Thymus (tissue), 11 donors: ENCODE results near the gene UNC80. TPM values are rescaled to one million over a fixed set of nuclear protein-coding genes. Genes with fewer than 3 reads are reported as not detected.
"Not testable (repeated sequence)": the region's sequence is repeated elsewhere in the genome, so short reads cannot be mapped to it uniquely, and the experiment has no call there.

Source experiments
- DNase-seq, 9 donors: peaks; one replicate each; pipeline ENCODE4 v3.0.0-alpha.2; 2013; ENCODE audit warnings: low spot score in 9 of 9, low read depth in 6 of 9, missing footprints in 1 of 9
- H3K27ac ChIP-seq, 2 donors: one replicate each; pipeline ENCODE4 v1.5.1; 2013; ENCODE audit warnings: control low read depth in 1 of 2, low read depth in 1 of 2, low read length in 1 of 2, mild to moderate bottlenecking in 1 of 2, moderate library complexity in 1 of 2
- H3K27me3 ChIP-seq, 2 donors: one replicate each; pipeline ENCODE4 v1.5.1; 2013; ENCODE audit warnings: low read length in 1 of 2; ENCODE audit not compliant: control insufficient read depth in 2 of 2, insufficient read depth in 1 of 2
- H3K36me3 ChIP-seq, 2 donors: one replicate each; pipeline ENCODE4 v1.5.1; 2013; ENCODE audit warnings: low read length in 1 of 2, mild to moderate bottlenecking in 1 of 2, moderate library complexity in 1 of 2; ENCODE audit not compliant: control insufficient read depth in 2 of 2, insufficient read depth in 2 of 2
- H3K4me1 ChIP-seq, 2 donors: one replicate each; pipeline ENCODE4 v1.5.1; 2013; ENCODE audit warnings: low read length in 2 of 2; ENCODE audit not compliant: control insufficient read depth in 2 of 2, insufficient read depth in 2 of 2
- H3K4me3 ChIP-seq, 2 donors: one replicate each; pipeline ENCODE4 v1.5.1; 2013; ENCODE audit warnings: low read length in 2 of 2, control low read depth in 1 of 2, mild to moderate bottlenecking in 1 of 2
- H3K9me3 ChIP-seq, 2 donors: one replicate each; pipeline ENCODE4 v1.5.1; 2013; ENCODE audit warnings: low read length in 1 of 2, mild to moderate bottlenecking in 1 of 2; ENCODE audit not compliant: control insufficient read depth in 2 of 2, insufficient read depth in 1 of 2
- WGBS: extraction: QIAGEN DNeasy Blood & Tissue Kit; methylation state at CpG from one replicate; pipeline ENCODE4 v1.1.7; 2013; 5-methylcytosine and 5-hydroxymethylcytosine counted together
- polyA plus RNA-seq: library from polyadenylated mRNA; stranded (reverse); fragments of 200-250 nt; gene quantifications from one replicate; pipeline ENCODE4 v1.2.3, GENCODE V29; 2013
- total RNA-seq: library from RNA; stranded (reverse); fragments of 120-200 nt; gene quantifications from one replicate; pipeline ENCODE4 v1.2.4, GENCODE V29; 2013
- donor health status: healthy.

UNC80 gene
- total and polyA plus RNA-seq, 2 donors = 0.38 to 0.62 TPM

DNA sequence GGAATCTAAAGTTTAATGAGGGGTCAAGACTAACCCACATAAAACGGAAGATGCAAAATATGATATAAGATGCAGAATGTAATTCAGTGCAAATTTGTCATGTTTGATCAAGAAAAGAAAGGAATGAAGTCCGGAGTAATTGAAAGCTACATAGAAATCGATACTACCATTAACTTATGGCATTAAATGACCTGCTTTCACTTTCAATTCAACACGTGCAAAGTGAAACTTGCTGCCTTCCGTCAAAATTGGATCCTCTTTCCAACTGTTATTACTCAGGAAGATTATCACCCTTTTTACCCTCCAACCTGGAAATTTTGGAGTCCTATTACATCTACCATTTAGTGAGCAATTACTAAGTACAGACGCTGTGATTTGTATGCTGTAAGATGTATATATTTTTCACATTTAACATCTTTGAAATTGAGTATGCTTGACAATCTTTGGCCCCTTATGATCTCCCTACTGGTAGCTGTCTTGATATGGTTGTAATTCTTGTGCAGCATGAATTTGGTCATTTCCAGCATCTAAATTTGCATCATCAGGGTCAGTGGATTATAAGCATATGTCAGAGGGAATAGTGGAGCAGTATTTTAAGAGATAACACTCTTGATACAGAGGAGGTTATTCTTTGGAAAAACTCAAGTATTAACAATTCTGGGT, 18.6 kb downstream of the UNC80 start:
- no peak overlapping the region for H3K4me3 ChIP-seq
- H3K4me1 ChIP-seq = no peaks in the 10 kb centered on the region
- no peaks in the 10 kb centered on the region for H3K9me3 ChIP-seq
- H3K27ac ChIP-seq = no peak overlapping the region
- DNase-seq = no peak
- H3K36me3 ChIP-seq = no peaks in the 10 kb centered on the region
- WGBS = 71% methylated on average over 6 of the region's 6 CpGs
- no peaks in the 10 kb centered on the region for H3K27me3 ChIP-seq

DNA sequence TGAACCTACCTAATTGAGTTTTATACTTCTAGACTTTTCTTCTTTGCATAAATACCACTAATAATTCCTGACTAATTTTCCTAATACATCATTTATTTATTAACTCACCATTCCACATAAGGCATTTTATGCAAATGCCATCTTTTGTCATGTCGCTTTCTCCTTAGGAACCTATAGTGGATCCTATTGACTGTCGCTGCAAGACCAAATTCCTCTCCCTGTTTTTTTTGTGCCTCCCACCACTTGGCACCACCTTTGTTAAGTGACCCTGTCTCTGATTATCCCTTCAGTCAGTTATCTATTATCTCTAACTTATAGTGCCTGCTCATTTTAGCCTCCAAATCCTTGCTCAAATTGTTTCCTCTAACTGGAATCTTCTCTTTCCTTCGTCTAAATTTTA, 19.5 kb downstream of the UNC80 start:
- H3K4me3 ChIP-seq = no peak overlapping the region
- WGBS = 95% methylated on average over 3 of the region's 3 CpGs
- DNase-seq = no peak
- no peaks in the 10 kb centered on the region for H3K27me3 ChIP-seq
- H3K36me3 ChIP-seq = no peaks in the 10 kb centered on the region
- no peaks in the 10 kb centered on the region for H3K4me1 ChIP-seq
- H3K9me3 ChIP-seq = no peaks in the 10 kb centered on the region
- H3K27ac ChIP-seq = no peak overlapping the region

DNA sequence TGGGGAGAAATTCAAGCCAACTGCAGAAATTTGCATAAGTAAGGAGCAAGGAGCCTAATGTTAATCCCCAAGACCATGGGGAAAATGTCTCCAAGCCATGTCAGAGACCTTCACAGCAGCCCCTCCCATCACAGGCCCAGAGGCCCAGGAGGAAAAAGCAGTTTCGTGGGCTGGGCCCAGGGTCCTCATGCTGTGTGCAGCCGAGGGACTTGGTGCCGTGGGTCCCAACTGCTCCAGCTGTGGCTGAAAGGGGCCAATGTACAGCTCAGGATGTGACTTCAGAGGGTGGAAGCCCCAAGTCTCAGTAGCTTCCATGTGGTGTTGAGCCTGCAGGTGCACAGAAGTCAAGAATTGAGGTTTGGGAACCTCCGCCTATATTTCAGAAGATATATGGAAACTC, 23.8 kb downstream of the UNC80 start:
- not testable (repeated sequence) for H3K4me3 ChIP-seq, H3K27ac ChIP-seq, H3K27me3 ChIP-seq, H3K9me3 ChIP-seq, H3K36me3 ChIP-seq, DNase-seq, H3K4me1 ChIP-seq
- WGBS = 85% methylated on average over 4 of the region's 4 CpGs

DNA sequence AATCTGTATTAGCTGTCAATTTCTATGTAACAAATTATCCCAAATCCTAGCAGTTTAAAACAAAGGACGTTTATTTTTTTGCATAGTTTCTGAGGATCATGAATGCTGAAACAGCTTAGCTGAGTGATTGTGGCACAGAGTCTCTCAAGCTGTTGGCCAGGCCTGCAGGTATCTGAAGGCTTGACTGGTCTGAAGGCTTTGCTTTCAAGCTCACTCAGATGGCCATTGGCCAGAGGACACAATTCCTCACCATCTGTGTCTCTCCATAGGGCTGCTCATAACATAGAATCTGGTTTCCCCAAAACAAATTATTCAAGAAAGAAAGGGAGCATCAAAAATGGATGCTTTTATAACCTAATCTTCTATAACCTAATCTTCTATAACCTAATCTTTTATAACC, 33.7 kb downstream of the UNC80 start:
- no peak overlapping the region for H3K4me3 ChIP-seq
- WGBS = 84% methylated on average over 1 of the region's 1 CpG

DNA sequence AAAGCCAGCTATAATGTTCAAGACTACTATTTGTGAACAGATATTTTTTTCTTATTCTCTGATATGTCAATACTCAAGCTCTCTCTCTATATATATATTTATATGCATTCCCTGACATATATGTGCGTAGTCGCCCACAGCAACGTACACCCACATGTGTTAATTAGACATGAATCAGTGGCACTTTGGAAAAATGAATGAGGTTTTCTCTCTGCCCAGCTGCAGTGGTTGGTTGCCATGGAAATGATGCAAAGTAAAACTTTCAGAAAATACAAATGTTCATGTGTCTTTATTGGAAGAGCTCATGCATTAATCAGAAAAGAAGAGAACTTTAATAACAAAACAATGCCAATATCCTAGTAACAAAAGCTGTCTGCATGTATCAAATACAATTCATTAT, 34.7 kb downstream of the UNC80 start:
- H3K9me3 ChIP-seq = no peaks in the 10 kb centered on the region
- no peak overlapping the region for H3K4me3 ChIP-seq
- no peak overlapping the region for H3K27ac ChIP-seq
- H3K27me3 ChIP-seq = no peaks in the 10 kb centered on the region
- no peaks in the 10 kb centered on the region for H3K4me1 ChIP-seq
- 65% methylated on average over 3 of the region's 3 CpGs for WGBS
- DNase-seq = no peak
- no peaks in the 10 kb centered on the region for H3K36me3 ChIP-seq

More for the DNA sequence above, 33.7 kb downstream of the UNC80 start:
- Histone ChIP-seq H3K9me3 (no peaks in the 10 kb centered on the region), H3K4me1 (no peaks in the 10 kb centered on the region), H3K27me3 (no peaks in the 10 kb centered on the region), H3K36me3 (no peaks in the 10 kb centered on the region), H3K27ac (no peak overlapping the region)
- DNase-seq = no peak

DNA sequence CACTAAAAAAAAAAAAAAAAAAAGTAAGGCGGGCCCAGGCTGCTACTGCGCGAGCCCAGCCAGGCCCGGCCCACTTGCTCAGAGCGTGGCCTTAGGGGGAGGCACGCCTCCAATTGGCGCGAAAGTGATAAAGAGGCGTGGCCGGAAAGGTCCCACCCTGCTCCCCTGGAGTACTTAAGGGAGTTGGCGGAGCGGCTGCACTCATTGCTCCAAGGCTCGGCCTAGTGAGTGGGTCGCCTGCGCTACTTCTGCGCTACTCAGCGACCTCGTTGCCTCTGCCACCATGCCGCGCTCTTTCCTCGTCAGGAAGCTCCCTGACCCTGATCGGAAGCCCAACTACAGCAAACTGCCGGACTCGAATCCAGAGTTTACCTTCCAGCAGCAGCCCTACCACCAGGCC, 36.9 kb downstream of the UNC80 start:
- Histone ChIP-seq H3K4me3 (no peak overlapping the region), H3K9me3 (no peaks in the 10 kb centered on the region), H3K36me3 (no peaks in the 10 kb centered on the region), H3K27me3 (no peaks in the 10 kb centered on the region), H3K27ac (no peak overlapping the region), H3K4me1 (no peaks in the 10 kb centered on the region)
- 97% methylated on average over 24 of the region's 24 CpGs for WGBS
- no peak for DNase-seq

DNA sequence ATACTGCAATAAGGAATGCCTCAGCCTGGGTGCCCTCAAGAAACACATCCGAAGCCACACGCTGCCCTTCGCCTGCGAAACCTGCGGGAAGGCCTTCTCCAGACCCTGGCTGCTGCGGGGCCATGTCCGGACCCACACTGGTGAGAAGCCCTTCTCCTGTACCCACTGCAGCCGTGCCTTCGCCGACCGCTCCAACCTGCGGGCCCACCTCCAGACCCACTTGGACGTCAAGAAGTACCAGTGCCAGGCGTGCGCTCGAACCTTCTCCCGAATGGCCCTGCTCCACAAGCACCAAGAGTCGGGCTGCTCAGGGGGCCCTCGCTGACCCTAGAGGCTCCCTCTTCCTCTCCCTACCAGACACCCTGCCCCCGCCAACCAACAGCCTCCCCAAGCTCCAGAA, 37.6 kb downstream of the UNC80 start:
- H3K27ac ChIP-seq = no peak overlapping the region
- H3K4me3 ChIP-seq = no peak overlapping the region
- DNase-seq = no peak
- 98% methylated on average over 20 of the region's 20 CpGs for WGBS
- no peaks in the 10 kb centered on the region for H3K9me3 ChIP-seq
- no peaks in the 10 kb centered on the region for H3K36me3 ChIP-seq
- H3K4me1 ChIP-seq = no peaks in the 10 kb centered on the region
- no peaks in the 10 kb centered on the region for H3K27me3 ChIP-seq

DNA sequence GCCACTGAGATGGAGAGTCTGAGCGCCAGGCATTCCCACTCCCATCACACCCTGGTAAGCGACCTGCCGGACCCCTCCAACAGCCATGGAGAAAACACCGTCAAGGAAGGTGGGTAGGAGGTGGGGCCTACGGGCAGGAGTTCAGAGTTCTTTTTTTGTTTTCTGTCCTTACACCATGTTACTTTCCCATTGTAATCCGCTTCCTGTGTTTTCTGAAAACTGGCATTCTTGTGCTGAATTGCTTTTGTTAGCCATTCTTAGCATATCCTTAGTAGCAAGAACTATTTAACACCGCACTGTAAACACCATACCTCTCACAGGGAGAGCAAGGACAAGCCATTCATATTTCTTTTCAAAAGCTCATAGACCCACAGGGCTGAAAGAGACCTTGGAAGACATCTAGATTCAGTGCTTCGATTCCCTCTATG, 46.2 kb downstream of the UNC80 start:
- 84% methylated on average over 8 of the region's 8 CpGs for WGBS
- Histone ChIP-seq H3K27ac (no peak overlapping the region), H3K4me3 (no peak overlapping the region), H3K36me3 (no peaks in the 10 kb centered on the region), H3K27me3 (no peaks in the 10 kb centered on the region), H3K9me3 (no peaks in the 10 kb centered on the region), H3K4me1 (no peaks in the 10 kb centered on the region)
- DNase-seq = no peak

DNA sequence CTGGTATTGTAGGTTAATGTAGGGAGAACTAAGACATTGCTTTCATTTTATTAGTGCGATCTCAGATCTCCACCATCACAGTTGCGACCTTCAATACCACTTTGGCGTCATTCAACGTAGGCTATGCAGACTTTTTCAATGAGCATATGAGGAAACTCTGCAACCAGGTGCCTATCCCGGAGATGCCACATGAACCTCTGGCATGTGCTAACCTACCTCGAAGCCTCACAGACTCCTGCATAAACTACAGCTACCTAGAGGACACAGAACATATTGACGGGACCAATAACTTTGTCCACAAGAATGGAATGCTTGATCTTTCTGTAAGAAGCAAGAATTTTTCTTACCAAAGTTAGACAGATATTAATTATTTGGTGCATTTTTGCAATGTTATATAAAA, 47.3 kb downstream of the UNC80 start:
- no peaks in the 10 kb centered on the region for H3K9me3 ChIP-seq
- H3K27me3 ChIP-seq = no peaks in the 10 kb centered on the region
- no peak overlapping the region for H3K27ac ChIP-seq
- no peaks in the 10 kb centered on the region for H3K36me3 ChIP-seq
- no peaks in the 10 kb centered on the region for H3K4me1 ChIP-seq
- WGBS = 96% methylated on average over 7 of the region's 7 CpGs
- H3K4me3 ChIP-seq = no peak overlapping the region
- DNase-seq = no peak

DNA sequence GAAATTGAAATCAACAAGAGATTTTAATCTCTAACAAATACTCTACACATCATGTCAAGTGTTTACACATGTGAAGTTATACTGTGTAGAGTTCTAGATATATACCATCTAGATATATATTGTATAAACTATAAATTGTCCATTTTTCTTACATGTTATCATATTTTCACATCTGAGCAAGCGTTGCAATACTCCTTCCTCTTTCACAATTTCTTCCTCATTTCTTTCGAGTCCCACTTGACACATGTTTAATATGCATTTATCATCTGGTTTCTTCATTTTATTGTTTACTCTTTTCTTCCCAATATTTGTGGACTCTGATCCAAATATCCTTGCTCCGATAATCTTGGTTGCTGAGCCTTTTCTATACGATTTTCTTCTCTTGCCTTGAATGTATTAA, 50.2 kb downstream of the UNC80 start:
- H3K27me3 ChIP-seq = no peaks in the 10 kb centered on the region
- no peaks in the 10 kb centered on the region for H3K36me3 ChIP-seq
- H3K27ac ChIP-seq = no peak overlapping the region
- WGBS = 51% methylated on average over 4 of the region's 4 CpGs
- no peaks in the 10 kb centered on the region for H3K9me3 ChIP-seq
- H3K4me3 ChIP-seq = no peak overlapping the region
- no peak for DNase-seq
- no peaks in the 10 kb centered on the region for H3K4me1 ChIP-seq
